B cell (primary cell): ENCODE data around the gene HMGXB3.

Experiments used
- EZH2 ChIP-seq: IDR thresholded peaks from 2 replicates; pipeline ENCODE4 v1.6.1; 2012; ENCODE audit warnings: borderline replicate concordance, low read depth, mild to moderate bottlenecking, moderate library complexity, low read length; ENCODE audit not compliant: insufficient read depth, poor library complexity, severe bottlenecking
- TF ChIP-seq, protein P1 (sequence below): fragments of 200-600 bp; IDR thresholded peaks from one replicate; pipeline ENCODE4 v1.8.0; 2022; ENCODE audit warnings: antibody characterized with exemption, mild to moderate bottlenecking

DNA sequence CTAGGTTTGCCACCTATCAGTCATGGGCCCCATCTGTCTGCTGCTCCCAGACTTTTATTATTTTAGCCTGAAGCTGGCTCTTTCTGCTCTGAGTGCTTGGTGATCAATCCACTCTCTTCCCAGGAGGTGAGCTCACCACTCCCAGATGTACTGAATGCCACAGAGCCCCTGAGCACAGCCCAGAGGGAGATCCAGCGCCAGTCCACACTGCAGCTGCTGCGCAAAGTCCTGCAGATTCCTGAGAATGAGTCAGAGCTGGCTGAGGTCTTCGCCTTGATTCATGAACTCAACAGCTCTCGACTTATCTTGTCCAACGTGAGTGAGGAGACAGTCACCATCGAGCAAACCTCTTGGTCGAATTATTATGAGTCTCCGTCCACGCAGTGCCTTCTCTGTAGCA is 36.0 kb downstream of the HMGXB3 start:
- TF ChIP-seq, protein P1, sequence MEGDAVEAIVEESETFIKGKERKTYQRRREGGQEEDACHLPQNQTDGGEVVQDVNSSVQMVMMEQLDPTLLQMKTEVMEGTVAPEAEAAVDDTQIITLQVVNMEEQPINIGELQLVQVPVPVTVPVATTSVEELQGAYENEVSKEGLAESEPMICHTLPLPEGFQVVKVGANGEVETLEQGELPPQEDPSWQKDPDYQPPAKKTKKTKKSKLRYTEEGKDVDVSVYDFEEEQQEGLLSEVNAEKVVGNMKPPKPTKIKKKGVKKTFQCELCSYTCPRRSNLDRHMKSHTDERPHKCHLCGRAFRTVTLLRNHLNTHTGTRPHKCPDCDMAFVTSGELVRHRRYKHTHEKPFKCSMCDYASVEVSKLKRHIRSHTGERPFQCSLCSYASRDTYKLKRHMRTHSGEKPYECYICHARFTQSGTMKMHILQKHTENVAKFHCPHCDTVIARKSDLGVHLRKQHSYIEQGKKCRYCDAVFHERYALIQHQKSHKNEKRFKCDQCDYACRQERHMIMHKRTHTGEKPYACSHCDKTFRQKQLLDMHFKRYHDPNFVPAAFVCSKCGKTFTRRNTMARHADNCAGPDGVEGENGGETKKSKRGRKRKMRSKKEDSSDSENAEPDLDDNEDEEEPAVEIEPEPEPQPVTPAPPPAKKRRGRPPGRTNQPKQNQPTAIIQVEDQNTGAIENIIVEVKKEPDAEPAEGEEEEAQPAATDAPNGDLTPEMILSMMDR = no peak
- TF ChIP-seq EZH2 = no peak
